ENCODE results near the gene LDAH.

LDAH gene

DNA sequence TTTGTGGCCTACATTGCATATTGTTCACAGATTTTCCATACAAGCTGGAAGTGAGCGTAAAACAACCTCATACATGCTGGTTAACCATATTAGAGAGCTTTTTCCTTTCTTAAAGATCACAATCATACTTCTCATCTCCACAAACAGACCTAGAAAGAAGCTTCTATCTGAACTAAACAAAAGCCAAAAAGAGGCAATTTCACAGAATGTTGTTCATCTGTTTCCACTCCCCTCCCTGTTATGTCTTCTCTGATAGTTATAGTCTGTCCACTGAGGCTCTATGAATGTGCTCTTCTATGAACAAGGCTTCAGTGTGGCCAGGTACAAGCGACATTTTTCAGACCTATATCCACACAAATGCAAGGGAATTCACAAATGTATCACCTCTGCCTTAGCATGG, 63.4 kb downstream of the LDAH start:
- no peaks in the 10 kb centered on the region for H3K4me1 Mint-ChIP-seq (ENCODE audit: low read depth)
- no peaks in the 10 kb centered on the region for H3K27me3 Mint-ChIP-seq (ENCODE audit: low read depth)
- H3K27ac Mint-ChIP-seq, result no peak overlapping the region
- H3K36me3 Mint-ChIP-seq (ENCODE audit: low read depth), result peaks cover 19% of the 10 kb centered on the region
- peaks cover 6% of the 10 kb centered on the region for H3K9me3 Mint-ChIP-seq
- DNase-seq (ENCODE audit: low spot score), result no peak
- H3K4me3 Mint-ChIP-seq, result no peak overlapping the region

DNA sequence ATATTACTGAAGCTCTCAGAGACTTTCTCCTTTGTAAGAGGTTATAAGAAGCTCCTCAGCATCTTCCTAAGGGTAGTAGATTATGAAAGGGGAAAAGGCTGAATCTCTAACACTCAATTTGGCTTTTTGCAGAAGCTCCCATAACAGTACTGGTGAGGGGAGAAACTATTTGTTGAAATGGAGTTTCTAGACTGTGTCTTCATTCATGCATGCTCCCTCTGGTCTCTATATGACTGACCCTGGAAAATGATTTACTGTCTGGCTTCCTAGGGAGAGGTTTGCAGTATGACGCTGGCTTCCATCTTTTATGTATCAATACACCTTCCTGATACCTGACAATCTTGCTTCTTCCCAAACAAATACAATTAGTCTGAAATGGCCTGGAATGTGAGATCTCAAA, 63.9 kb downstream of the LDAH start:
- peaks cover 17% of the 10 kb centered on the region for H3K36me3 Mint-ChIP-seq (ENCODE audit: low read depth)
- H3K27me3 Mint-ChIP-seq (ENCODE audit: low read depth), result no peaks in the 10 kb centered on the region
- peaks cover 6% of the 10 kb centered on the region for H3K9me3 Mint-ChIP-seq
- no peak overlapping the region for H3K27ac Mint-ChIP-seq
- no peaks in the 10 kb centered on the region for H3K4me1 Mint-ChIP-seq (ENCODE audit: low read depth)
- H3K4me3 Mint-ChIP-seq, result no peak overlapping the region
- DNase-seq (ENCODE audit: low spot score), result no peak

DNA sequence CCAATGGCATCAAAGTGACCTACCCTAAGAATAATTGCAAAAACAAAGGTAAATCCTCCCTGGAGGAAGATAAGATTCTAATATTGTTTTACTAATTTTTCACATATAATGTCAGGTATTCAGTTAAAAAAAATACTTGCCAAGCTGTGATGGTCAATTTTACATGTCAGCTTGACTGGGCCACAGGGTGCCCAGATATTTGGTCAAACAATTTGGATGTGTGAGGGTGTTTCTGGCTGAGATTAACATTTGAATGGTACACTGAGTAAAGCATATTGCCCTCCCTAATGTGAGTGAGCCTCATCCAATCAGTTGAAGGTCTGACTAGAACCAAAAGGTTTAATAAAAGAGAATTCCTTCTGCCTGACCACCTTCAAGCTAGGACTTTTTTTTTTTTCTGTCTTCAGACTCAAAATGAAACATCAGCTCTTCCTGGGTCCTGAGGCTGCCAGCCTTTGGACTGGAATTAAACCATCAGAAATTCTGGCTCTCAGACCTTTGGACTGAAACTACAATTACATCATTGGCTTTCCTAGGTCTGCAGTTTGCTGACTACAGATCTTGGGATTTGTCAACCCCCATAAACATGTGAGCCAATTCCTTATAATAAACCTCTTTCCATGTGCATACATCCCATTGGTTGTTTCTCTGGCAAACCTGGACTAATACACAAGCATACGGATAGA, 65.4 kb downstream of the LDAH start:
- peaks cover 6% of the 10 kb centered on the region for H3K9me3 Mint-ChIP-seq

DNA sequence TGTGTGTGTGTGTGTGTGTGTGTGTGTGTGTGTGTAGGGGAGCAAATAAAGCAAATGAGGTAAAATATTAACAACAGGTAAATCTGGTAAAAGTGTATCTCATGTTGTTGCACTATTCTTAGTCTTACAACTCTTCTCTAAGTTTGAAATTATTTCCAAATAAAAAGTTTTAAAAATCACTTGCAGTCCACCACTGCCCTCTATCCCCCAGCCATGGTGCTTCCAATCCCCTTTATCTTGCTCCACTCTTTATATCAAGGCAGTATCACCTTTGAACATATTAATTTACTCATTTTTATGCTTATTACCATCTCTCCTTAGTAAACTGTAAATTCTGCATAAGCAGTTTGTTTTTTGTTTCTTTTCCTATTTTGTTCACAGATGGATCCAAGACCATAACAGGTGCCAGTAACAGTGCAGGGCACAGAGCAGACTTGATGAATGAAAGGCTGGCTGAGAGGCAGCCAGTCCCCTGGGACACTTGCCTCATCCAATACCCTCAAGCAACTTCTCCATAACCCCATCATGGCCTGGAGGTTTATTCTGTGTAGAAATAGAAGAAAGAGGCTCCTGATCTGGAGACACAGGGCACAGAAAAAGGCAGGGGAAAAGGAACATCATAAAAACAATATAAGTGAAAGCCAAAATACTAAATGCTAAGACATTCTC, 67.6 kb downstream of the LDAH start:
- Mint-ChIP-seq H3K4me1 (ENCODE audit: low read depth) (no peaks in the 10 kb centered on the region), H3K27ac (no peak overlapping the region), H3K9me3 (peaks cover under 1% of the 10 kb centered on the region), H3K27me3 (ENCODE audit: low read depth) (no peaks in the 10 kb centered on the region), H3K36me3 (ENCODE audit: low read depth) (peaks cover 15% of the 10 kb centered on the region), H3K4me3 (no peak overlapping the region)
- DNase-seq (ENCODE audit: low spot score), result no peak

More for the DNA sequence above, 65.4 kb downstream of the LDAH start:
- Mint-ChIP-seq H3K27me3 (ENCODE audit: low read depth) (no peaks in the 10 kb centered on the region), H3K4me1 (ENCODE audit: low read depth) (no peaks in the 10 kb centered on the region), H3K4me3 (no peak overlapping the region), H3K36me3 (ENCODE audit: low read depth) (peaks cover 21% of the 10 kb centered on the region), H3K27ac (no peak overlapping the region)
- DNase-seq (ENCODE audit: low spot score), result no peak

DNA sequence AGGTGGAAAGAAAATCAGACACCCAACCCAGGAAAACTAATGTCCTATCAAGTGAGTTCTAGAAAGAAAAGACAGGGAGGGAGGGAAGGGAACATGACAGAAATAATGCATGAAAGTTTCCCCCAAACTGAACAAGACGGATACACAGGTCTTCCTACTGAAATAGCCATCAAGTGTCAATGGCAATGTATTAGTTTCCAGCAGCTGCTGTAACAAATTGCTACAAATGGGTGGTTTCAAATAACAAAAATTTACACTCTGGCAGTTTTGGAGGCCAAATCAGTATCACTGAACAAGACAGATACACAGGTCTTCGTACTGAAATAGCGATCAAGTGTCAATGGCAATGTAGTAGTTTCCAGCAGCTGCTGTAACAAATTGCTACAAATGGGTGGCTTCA, 70.6 kb downstream of the LDAH start:
- Mint-ChIP-seq H3K4me1 (ENCODE audit: low read depth) (no peaks in the 10 kb centered on the region), H3K27ac (no peak overlapping the region), H3K36me3 (ENCODE audit: low read depth) (peaks cover 6% of the 10 kb centered on the region), H3K4me3 (no peak overlapping the region), H3K27me3 (ENCODE audit: low read depth) (no peaks in the 10 kb centered on the region), H3K9me3 (no peaks in the 10 kb centered on the region)
- DNase-seq (ENCODE audit: low spot score), result no peak

DNA sequence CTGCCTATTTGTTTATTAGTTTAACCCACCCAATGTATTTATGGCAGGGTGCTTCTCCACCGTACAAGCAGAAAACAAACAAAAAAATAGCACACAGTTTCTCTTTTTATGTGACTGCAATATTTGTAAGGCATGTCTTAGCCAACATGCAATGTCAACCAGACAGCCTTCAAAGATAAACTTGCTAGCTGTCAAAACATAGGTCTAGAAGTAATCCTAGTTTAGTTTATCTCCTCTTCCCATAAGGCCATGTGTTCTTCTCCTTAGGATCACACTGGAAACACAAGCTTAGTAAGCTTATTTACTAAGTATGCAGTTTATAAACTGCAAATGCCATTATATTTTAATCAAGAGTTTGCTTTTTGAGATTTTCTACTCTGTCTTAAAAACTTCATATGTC, 75.6 kb downstream of the LDAH start:
- no peaks in the 10 kb centered on the region for H3K4me1 Mint-ChIP-seq (ENCODE audit: low read depth)
- no peaks in the 10 kb centered on the region for H3K27me3 Mint-ChIP-seq (ENCODE audit: low read depth)
- no peak overlapping the region for H3K4me3 Mint-ChIP-seq
- no peaks in the 10 kb centered on the region for H3K9me3 Mint-ChIP-seq
- no peak for DNase-seq (ENCODE audit: low spot score)
- no peak overlapping the region for H3K27ac Mint-ChIP-seq
- H3K36me3 Mint-ChIP-seq (ENCODE audit: low read depth), result peaks cover 7% of the 10 kb centered on the region

DNA sequence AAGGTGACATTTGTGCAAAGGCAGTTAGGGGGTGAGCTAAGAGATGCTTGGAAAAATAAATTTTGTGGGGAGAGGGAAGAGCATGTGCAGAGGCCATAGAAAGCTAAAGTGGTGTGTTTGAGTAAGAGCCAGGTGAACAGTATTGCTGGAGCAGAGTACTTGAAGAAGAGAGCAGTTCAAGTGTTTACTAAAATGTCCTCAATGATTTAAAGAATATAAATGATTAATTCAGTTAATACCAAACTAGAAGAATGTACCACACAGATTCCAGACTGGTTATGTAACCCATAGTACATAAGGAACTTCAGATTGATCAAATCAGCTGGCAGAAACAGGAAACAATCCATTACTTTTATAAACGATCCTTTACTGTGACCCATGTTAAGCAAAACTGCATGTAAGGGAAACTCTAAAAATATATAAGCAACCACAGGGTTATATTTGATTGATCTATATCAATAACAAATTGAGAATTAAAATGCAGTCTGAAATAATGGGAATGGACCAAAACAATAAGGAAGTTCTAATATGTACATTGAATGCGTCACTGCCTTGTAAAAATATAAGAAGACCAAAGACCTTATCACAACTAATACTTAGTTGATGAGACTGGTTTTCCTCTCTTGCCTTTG, 76.9 kb downstream of the LDAH start:
- peaks cover 8% of the 10 kb centered on the region for H3K36me3 Mint-ChIP-seq (ENCODE audit: low read depth)
- H3K4me1 Mint-ChIP-seq (ENCODE audit: low read depth), result no peaks in the 10 kb centered on the region
- H3K27me3 Mint-ChIP-seq (ENCODE audit: low read depth), result no peaks in the 10 kb centered on the region
- H3K27ac Mint-ChIP-seq, result no peak overlapping the region
- no peak for DNase-seq (ENCODE audit: low spot score)
- H3K4me3 Mint-ChIP-seq, result no peak overlapping the region
- no peaks in the 10 kb centered on the region for H3K9me3 Mint-ChIP-seq

DNA sequence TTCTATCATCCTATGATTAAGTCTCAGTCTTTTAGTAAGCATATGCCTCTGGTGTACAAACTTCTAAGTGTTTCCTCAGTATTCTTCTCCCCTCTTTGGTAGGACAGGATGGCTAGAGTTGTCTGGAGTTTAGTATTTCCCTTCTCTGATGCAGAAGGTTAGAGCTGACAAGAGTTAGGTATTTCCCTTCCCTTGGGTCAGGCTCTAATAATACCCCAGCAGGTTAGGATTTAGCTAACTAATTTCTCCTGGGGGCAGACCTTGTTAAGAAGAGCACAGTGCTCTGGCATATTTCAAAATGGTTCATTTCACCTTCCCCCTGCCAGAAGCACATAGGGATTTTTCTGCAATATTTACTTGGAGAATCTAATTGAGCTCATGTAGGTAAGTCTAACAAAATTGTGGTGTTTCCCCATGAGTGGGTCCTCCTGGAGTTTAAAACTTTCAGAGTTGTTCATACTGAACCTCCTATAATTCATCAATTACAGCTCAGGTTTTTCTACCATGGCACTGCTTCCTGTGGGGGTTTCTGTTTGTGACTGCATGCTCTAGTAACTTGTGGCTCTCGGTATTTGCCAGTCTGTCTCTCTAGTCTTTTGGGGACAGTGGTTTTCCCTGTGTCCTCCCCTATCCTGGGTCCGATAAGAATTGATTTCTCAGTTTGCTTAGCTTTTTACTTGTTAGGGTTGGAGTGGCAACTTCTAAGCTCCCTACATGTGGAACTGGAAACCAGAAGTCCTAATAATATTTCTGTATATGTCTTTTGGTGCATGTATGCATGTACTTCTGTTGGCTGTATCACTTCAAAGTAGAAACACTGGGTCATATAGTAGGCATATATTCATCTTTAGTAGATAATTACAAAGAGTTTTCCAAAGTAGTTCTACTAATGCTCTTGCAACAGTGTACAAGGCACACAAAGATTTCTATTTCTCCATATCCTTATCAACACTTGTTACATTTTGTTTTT, 78.2 kb downstream of the LDAH start:
- Mint-ChIP-seq H3K27me3 (ENCODE audit: low read depth) (no peaks in the 10 kb centered on the region), H3K4me3 (no peak overlapping the region), H3K4me1 (ENCODE audit: low read depth) (no peaks in the 10 kb centered on the region), H3K9me3 (no peaks in the 10 kb centered on the region), H3K36me3 (ENCODE audit: low read depth) (peaks cover 8% of the 10 kb centered on the region), H3K27ac (no peak overlapping the region)
- no peak for DNase-seq (ENCODE audit: low spot score)

DNA sequence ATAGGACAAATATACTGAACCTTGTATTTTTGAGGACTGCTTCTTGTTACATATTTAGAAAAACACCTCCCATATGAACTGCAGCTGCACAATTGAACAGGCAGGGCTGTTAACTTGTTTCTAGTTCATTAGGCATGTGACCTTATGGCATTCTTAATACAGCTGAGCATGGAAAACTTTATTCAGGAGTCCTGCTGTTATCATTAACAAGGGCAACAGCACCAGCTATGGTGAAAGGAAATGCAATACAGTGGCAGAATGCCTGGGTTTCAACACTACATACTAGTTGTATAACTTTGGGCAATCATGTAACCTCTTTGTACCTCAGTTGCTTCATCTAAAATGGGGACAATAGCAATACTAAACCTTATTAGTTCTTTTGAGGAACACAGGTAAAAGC, 84.1 kb downstream of the LDAH start:
- H3K36me3 Mint-ChIP-seq (ENCODE audit: low read depth), result peaks cover 29% of the 10 kb centered on the region
- no peaks in the 10 kb centered on the region for H3K27me3 Mint-ChIP-seq (ENCODE audit: low read depth)
- no peaks in the 10 kb centered on the region for H3K9me3 Mint-ChIP-seq
- H3K4me3 Mint-ChIP-seq, result no peak overlapping the region
- no peak for DNase-seq (ENCODE audit: low spot score)
- H3K27ac Mint-ChIP-seq, result no peak overlapping the region
- peaks cover 11% of the 10 kb centered on the region for H3K4me1 Mint-ChIP-seq (ENCODE audit: low read depth)

DNA sequence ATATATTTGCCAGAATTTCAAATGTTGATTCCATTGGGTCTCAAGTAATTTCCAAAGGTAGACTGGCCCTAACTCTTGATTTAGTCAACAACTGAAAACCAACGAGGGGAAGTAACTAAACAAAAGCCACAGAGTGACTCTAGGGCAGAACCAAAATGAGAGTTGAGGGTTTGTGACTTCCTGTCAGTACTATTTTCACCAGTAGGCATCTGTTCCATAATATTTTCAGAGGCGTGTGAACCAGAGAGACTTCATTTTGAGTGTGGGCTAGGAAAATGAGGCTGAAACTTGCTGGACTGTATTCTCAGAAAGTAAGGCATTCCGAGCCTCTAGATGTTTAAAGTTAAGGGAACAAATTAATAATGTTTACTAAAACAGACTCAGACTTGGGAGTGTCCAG, 85.4 kb downstream of the LDAH start:
- DNase-seq (ENCODE audit: low spot score), result no peak
- Mint-ChIP-seq H3K27ac (no peak overlapping the region), H3K4me1 (ENCODE audit: low read depth) (peaks cover 11% of the 10 kb centered on the region), H3K36me3 (ENCODE audit: low read depth) (peaks cover 26% of the 10 kb centered on the region), H3K4me3 (peak overlapping the region; percentile 10), H3K27me3 (ENCODE audit: low read depth) (no peaks in the 10 kb centered on the region), H3K9me3 (no peaks in the 10 kb centered on the region)

DNA sequence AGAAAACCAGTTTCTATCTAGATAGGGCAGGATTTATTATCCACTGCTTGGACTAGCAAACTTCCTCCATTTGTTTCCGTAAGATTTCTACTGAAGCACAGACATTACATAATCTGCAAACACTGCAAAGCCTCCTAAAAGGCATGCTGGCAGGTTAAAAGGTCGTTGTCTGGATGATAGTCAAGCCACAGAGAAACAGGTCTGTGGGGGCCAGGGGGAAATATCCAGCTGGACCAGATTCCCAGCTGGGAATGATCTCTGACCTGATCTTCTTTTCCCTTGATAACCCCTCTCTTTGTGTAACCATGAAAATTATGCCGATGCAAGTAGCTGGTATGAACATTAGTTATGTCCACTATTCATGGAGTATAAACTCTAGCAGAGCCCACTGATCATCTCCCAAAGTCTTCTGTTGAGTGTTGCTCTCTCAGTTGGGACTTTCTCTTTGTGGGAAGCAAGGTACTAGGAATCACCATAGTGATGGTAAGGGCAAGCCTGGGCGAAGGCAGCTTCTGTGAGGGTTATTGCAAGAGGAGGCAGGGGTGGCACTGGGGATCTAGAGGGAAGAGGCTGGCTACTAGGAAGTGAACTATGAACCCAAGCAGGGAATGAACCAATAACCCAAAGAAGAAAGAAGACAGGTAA, 94.7 kb downstream of the LDAH start:
- Mint-ChIP-seq H3K36me3 (ENCODE audit: low read depth) (no peaks in the 10 kb centered on the region), H3K27ac (no peak overlapping the region), H3K27me3 (ENCODE audit: low read depth) (no peaks in the 10 kb centered on the region), H3K4me3 (no peak overlapping the region), H3K4me1 (ENCODE audit: low read depth) (no peaks in the 10 kb centered on the region), H3K9me3 (no peaks in the 10 kb centered on the region)
- DNase-seq (ENCODE audit: low spot score), result no peak

DNA sequence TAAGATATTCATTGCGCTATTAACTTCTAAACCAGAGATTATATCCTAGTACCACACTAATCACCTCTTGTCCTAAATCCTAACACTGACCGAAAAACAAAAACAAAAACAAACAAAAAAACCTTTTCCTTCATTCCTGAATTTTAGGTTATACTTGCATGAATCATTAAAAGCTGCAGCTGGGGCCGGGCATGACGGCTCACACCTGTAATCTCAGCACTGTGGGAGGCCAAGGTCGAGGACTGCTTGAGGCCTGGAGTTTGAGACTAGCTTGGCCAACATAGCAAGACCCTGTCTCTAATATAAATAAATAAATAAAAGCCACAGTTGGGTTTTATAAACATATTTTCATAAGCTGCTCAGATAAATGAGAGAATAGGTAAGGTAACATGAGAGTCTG, 96.0 kb downstream of the LDAH start:
- DNase-seq (ENCODE audit: low spot score), result no peak
- no peaks in the 10 kb centered on the region for H3K4me1 Mint-ChIP-seq (ENCODE audit: low read depth)

DNA sequence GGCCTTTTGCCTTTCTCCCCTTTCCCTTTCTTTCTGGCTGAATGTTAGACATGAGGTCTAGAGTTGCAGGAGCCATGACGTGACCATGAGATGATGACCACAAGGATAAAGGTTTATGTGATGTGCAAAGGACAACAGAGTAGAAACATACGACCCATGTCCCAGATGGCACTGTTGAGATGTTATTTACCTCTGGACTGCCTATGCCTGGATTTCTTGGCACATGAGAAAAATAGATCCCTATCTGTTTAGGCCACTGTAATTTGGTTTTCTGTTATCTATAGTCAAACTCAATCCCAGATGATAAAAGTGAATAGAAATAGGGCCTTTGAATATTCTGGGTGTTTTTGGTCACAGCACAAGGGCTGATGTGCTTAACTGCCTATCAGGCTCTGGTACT, 97.1 kb downstream of the LDAH start:
- no peaks in the 10 kb centered on the region for H3K36me3 Mint-ChIP-seq (ENCODE audit: low read depth)
- no peak for DNase-seq (ENCODE audit: low spot score)
- H3K4me1 Mint-ChIP-seq (ENCODE audit: low read depth), result no peaks in the 10 kb centered on the region
- H3K9me3 Mint-ChIP-seq, result no peaks in the 10 kb centered on the region
- H3K27ac Mint-ChIP-seq, result no peak overlapping the region
- no peaks in the 10 kb centered on the region for H3K27me3 Mint-ChIP-seq (ENCODE audit: low read depth)
- H3K4me3 Mint-ChIP-seq, result no peak overlapping the region

More for the DNA sequence above, 96.0 kb downstream of the LDAH start:
- Mint-ChIP-seq H3K27me3 (ENCODE audit: low read depth) (no peaks in the 10 kb centered on the region), H3K36me3 (ENCODE audit: low read depth) (no peaks in the 10 kb centered on the region), H3K27ac (no peak overlapping the region), H3K4me3 (no peak overlapping the region), H3K9me3 (no peaks in the 10 kb centered on the region)

Measured in T-helper 2 cell treated with Interferon-gamma antibody and Interleukin-4, amounts not matched to agents 5 μg/mL and 100 μg/mL, for 36 hours (primary cell).